Measurements from ENCODE around the gene SSBP4. TPM values are rescaled to one million over a fixed set of nuclear protein-coding genes. Genes with fewer than 3 reads are reported as not detected.

Gene SSBP4
- total and polyA plus RNA-seq, 9 of the 15 experiments (the other 6 are each of a cell fraction or from before 2014, with no cell fraction given) = 1.1 to 189 (median 39.0) TPM

DNA sequence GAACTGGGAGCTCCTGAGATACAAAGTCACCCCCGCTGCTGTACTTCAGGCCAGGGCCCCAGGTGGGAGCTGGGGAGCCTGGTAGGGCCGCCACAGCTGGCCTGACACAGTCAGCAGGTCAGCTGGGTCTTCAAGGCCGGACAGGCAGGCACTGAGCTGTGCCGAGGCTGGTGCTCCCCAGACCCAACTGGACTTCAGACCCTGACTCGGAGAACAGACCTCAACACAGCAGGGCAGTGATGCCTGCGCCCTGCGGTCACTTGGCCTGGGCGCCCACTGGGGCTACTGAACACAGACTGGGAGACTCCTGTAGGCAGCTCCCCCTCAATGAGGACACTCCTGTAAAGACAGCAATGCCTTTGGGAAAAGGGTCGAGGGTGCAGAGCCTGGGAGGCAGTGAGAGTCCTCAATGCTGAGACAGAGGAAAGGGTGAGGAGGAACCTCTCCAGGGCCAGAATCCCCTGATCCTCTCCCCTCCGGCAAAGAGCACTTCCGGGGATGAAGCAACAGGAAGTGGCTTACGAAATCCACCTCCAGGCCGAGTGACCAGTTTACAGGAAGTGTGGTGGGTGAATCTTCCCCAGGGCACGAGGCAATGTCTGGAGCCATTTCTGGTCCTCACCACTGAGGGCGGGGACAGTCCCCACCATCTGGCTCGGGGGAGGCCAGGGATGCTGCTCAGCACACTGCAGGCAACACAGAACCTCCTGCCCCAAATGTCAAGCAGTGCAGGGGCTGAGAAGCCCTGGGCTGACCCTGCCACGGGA is 59.5 kb downstream of the SSBP4 start (continued):
- TF ChIP-seq, protein P1, sequence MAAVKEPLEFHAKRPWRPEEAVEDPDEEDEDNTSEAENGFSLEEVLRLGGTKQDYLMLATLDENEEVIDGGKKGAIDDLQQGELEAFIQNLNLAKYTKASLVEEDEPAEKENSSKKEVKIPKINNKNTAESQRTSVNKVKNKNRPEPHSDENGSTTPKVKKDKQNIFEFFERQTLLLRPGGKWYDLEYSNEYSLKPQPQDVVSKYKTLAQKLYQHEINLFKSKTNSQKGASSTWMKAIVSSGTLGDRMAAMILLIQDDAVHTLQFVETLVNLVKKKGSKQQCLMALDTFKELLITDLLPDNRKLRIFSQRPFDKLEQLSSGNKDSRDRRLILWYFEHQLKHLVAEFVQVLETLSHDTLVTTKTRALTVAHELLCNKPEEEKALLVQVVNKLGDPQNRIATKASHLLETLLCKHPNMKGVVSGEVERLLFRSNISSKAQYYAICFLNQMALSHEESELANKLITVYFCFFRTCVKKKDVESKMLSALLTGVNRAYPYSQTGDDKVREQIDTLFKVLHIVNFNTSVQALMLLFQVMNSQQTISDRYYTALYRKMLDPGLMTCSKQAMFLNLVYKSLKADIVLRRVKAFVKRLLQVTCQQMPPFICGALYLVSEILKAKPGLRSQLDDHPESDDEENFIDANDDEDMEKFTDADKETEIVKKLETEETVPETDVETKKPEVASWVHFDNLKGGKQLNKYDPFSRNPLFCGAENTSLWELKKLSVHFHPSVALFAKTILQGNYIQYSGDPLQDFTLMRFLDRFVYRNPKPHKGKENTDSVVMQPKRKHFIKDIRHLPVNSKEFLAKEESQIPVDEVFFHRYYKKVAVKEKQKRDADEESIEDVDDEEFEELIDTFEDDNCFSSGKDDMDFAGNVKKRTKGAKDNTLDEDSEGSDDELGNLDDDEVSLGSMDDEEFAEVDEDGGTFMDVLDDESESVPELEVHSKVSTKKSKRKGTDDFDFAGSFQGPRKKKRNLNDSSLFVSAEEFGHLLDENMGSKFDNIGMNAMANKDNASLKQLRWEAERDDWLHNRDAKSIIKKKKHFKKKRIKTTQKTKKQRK (IDR thresholded peaks at IDR 0.05; ENCODE audit: borderline replicate concordance, low read depth, low read length) = no peak
- TF ChIP-seq KLF6 (CRISPR knock-in tag; IDR thresholded peaks at IDR 0.05; ENCODE audit: borderline replicate concordance) (peak; percentile 47; the same call in 1 of the 2 replicates), PHTF2 (CRISPR knock-in tag; IDR thresholded peaks at IDR 0.05) (no peak), MBD2 (IDR thresholded peaks at IDR 0.05; ENCODE audit: borderline replicate concordance, low read depth) (no peak), PCBP1 (IDR thresholded peaks at IDR 0.05; ENCODE audit: low read depth, low read length, poor library complexity, severe bottlenecking) (no peak), GTF2F1 (IDR thresholded peaks at IDR 0.05; ENCODE audit: low read depth, low read length) (no peak), DPF2 (IDR thresholded peaks at IDR 0.05) (no peak), U2AF2 (optimal IDR thresholded peaks at IDR 0.05; ENCODE audit: low read depth, low read length) (no peak), SMARCA5 (IDR thresholded peaks at IDR 0.05) (no peak), GATAD2A (IDR thresholded peaks at IDR 0.05) (no peak)
- TF ChIP-seq, protein P2, sequence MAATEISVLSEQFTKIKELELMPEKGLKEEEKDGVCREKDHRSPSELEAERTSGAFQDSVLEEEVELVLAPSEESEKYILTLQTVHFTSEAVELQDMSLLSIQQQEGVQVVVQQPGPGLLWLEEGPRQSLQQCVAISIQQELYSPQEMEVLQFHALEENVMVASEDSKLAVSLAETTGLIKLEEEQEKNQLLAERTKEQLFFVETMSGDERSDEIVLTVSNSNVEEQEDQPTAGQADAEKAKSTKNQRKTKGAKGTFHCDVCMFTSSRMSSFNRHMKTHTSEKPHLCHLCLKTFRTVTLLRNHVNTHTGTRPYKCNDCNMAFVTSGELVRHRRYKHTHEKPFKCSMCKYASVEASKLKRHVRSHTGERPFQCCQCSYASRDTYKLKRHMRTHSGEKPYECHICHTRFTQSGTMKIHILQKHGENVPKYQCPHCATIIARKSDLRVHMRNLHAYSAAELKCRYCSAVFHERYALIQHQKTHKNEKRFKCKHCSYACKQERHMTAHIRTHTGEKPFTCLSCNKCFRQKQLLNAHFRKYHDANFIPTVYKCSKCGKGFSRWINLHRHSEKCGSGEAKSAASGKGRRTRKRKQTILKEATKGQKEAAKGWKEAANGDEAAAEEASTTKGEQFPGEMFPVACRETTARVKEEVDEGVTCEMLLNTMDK (IDR thresholded peaks at IDR 0.05; ENCODE audit: borderline replicate concordance, insufficient read depth, low read depth, low read length, poor library complexity, severe bottlenecking) = no peak
- TF ChIP-seq, protein P3, sequence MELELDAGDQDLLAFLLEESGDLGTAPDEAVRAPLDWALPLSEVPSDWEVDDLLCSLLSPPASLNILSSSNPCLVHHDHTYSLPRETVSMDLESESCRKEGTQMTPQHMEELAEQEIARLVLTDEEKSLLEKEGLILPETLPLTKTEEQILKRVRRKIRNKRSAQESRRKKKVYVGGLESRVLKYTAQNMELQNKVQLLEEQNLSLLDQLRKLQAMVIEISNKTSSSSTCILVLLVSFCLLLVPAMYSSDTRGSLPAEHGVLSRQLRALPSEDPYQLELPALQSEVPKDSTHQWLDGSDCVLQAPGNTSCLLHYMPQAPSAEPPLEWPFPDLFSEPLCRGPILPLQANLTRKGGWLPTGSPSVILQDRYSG (tag; conservative IDR thresholded peaks at IDR 0.05; ENCODE audit: low read depth) = no peak
- TF ChIP-seq, protein P4, sequence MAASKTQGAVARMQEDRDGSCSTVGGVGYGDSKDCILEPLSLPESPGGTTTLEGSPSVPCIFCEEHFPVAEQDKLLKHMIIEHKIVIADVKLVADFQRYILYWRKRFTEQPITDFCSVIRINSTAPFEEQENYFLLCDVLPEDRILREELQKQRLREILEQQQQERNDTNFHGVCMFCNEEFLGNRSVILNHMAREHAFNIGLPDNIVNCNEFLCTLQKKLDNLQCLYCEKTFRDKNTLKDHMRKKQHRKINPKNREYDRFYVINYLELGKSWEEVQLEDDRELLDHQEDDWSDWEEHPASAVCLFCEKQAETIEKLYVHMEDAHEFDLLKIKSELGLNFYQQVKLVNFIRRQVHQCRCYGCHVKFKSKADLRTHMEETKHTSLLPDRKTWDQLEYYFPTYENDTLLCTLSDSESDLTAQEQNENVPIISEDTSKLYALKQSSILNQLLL (CRISPR knock-in tag; IDR thresholded peaks at IDR 0.05; ENCODE audit: borderline replicate concordance) = no peak
- TF ChIP-seq, protein P5, sequence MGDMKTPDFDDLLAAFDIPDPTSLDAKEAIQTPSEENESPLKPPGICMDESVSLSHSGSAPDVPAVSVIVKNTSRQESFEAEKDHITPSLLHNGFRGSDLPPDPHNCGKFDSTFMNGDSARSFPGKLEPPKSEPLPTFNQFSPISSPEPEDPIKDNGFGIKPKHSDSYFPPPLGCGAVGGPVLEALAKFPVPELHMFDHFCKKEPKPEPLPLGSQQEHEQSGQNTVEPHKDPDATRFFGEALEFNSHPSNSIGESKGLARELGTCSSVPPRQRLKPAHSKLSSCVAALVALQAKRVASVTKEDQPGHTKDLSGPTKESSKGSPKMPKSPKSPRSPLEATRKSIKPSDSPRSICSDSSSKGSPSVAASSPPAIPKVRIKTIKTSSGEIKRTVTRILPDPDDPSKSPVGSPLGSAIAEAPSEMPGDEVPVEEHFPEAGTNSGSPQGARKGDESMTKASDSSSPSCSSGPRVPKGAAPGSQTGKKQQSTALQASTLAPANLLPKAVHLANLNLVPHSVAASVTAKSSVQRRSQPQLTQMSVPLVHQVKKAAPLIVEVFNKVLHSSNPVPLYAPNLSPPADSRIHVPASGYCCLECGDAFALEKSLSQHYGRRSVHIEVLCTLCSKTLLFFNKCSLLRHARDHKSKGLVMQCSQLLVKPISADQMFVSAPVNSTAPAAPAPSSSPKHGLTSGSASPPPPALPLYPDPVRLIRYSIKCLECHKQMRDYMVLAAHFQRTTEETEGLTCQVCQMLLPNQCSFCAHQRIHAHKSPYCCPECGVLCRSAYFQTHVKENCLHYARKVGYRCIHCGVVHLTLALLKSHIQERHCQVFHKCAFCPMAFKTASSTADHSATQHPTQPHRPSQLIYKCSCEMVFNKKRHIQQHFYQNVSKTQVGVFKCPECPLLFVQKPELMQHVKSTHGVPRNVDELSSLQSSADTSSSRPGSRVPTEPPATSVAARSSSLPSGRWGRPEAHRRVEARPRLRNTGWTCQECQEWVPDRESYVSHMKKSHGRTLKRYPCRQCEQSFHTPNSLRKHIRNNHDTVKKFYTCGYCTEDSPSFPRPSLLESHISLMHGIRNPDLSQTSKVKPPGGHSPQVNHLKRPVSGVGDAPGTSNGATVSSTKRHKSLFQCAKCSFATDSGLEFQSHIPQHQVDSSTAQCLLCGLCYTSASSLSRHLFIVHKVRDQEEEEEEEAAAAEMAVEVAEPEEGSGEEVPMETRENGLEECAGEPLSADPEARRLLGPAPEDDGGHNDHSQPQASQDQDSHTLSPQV (IDR thresholded peaks at IDR 0.05) = peak; percentile 81

Data from K562 (cell line).